IPS DF 6.9 (cell line): ENCODE measurements around the gene CPA1.

Source experiments
- DNase-seq: peaks from one replicate; pipeline ENCODE4 v3.0.0-alpha.2; 2013; ENCODE audit warnings: low read depth, low spot score
- H3K27ac ChIP-seq: one replicate; pipeline ENCODE4 v1.5.1; 2013; ENCODE audit warnings: low read length, control low read depth
- H3K27me3 ChIP-seq: 2 replicates; pipeline ENCODE4 v1.6.1; 2013; ENCODE audit warnings: mild to moderate bottlenecking, low read length; ENCODE audit not compliant: control insufficient read depth, insufficient read depth
- H3K36me3 ChIP-seq: 2 replicates; pipeline ENCODE4 v1.6.1; 2013; ENCODE audit warnings: low read length; ENCODE audit not compliant: control insufficient read depth, insufficient read depth
- H3K4me1 ChIP-seq: 2 replicates; pipeline ENCODE4 v1.6.1; 2013; ENCODE audit warnings: low read length; ENCODE audit not compliant: control insufficient read depth, insufficient read depth
- H3K4me3 ChIP-seq: 2 replicates; pipeline ENCODE4 v1.5.1; 2013; ENCODE audit warnings: mild to moderate bottlenecking, low read length
- H3K9me3 ChIP-seq: 2 replicates; pipeline ENCODE4 v1.6.1; 2013; ENCODE audit warnings: low read length, inconsistent platforms; ENCODE audit not compliant: control insufficient read depth, insufficient read depth
- WGBS: extraction: QIAGEN DNeasy Blood & Tissue Kit; methylation state at CpG from one replicate; pipeline ENCODE4 v1.1.7; 2013; ENCODE audit warnings: mixed read lengths, missing lambda C conversion rate; ENCODE audit not compliant: insufficient read length, insufficient coverage; 5-methylcytosine and 5-hydroxymethylcytosine counted together

Gene CPA1

DNA sequence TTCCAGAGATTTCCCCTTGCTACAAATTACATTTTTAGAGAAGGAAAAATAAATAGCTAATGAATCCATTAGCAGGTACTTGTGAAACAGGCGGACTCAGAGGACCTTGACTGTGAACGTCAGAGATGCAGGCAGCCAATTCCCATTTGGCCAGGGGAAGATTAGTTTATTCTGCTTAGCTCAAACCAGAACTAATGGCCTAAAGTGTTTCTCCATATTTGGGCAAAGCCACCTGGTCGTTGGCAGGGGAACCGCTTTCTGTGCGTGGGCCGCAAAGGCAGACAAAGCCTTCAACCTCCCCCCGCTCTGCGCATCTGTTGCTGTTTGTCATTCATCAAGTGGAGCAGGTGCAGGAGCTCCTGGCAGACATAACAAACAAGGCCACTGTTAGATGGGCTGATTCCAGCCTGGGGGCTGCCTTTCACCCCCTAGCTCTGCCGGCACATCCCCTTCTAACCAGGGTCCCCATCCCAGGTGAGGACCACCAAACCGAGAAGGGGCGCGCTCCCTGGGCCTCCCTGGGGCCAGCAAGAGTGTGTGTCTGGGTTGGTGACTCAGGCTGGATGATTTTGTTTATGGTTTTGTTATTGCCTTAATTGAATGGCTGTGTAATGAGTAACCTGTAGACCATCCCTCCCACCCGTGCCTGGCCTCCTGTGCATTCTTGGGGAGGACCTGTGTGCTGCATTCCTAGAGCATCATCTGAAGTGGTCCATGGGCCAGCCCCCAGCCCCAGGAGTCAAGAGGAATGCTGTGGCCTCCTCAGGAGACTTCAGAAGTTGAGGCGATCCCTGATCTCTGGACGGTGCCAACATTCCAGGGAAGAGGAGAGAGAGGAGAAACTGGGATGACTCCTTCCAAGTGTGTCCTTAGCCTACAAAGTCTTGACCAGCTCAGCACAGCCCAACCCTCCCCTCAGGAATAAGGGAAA is 14.5 kb upstream of the CPA1 start:
- no peak for DNase-seq
- WGBS: no CpG with 5 or more reads among the region's 15 CpGs
- no peaks in the 10 kb centered on the region for H3K9me3 ChIP-seq
- no peaks in the 10 kb centered on the region for H3K27me3 ChIP-seq
- H3K27ac ChIP-seq: no peak overlapping the region
- H3K4me1 ChIP-seq: no peaks in the 10 kb centered on the region; the same call in 1 of the 2 replicates
- no peak overlapping the region for H3K4me3 ChIP-seq
- no peaks in the 10 kb centered on the region for H3K36me3 ChIP-seq

DNA sequence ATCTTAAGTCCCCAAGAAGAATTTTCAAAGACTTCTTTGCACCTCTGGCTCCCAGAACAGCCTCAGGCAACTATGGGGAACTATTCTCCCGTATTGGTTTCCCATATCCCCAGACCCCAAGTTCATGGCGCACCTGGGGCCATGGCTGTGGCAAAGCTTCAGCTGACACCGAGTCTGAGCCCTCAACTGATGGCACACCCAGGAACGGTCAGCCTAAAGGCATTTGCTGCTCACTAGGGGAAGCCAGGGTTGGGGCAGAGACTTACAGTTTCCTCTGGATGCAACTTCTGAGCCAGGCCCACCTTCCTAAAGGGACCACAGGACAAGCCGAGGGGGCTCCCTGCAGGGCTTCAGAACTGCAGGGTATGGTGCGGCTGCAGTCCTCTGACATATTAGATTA is 13.7 kb upstream of the CPA1 start:
- no peak overlapping the region for H3K27ac ChIP-seq
- no CpG with 5 or more reads among the region's 6 CpGs for WGBS
- DNase-seq: no peak
- no peak overlapping the region for H3K4me3 ChIP-seq
- H3K27me3 ChIP-seq: no peaks in the 10 kb centered on the region
- no peaks in the 10 kb centered on the region for H3K36me3 ChIP-seq
- H3K9me3 ChIP-seq: no peaks in the 10 kb centered on the region
- no peaks in the 10 kb centered on the region; the same call in 1 of the 2 replicates for H3K4me1 ChIP-seq

DNA sequence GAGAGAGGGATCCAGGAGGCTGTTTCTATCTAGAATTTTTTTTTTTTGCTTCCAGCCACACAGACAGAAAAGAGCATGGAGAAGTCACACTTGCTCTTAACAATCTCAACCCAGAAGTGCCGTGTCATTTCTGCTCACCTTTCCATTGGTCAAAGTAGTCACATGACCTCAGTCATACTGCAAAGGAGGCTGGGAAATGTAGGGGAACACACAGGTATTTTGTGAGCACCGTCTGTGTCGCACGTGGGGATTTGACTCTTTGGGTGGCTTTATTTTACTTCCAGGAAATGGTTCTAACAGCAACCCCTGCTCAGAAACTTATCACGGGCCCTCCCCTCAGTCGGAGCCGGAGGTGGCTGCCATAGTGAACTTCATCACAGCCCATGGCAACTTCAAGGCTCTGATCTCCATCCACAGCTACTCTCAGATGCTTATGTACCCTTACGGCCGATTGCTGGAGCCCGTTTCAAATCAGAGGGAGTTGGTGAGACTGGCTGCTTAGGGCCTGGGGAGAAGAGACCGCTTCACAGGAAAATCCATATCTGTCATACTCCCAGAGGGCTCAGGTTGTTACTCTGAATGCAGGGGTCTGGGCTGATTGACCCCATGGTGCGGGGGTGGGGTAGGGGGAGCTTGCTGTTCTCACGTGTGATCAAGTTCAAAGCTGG is 13.1 kb upstream of the CPA1 start:
- no peaks in the 10 kb centered on the region for H3K36me3 ChIP-seq
- H3K27me3 ChIP-seq: no peaks in the 10 kb centered on the region
- H3K9me3 ChIP-seq: no peaks in the 10 kb centered on the region
- WGBS: no CpG with 5 or more reads among the region's 13 CpGs
- no peak overlapping the region for H3K4me3 ChIP-seq
- no peak for DNase-seq
- no peak overlapping the region for H3K27ac ChIP-seq
- H3K4me1 ChIP-seq: no peaks in the 10 kb centered on the region; the same call in 1 of the 2 replicates

DNA sequence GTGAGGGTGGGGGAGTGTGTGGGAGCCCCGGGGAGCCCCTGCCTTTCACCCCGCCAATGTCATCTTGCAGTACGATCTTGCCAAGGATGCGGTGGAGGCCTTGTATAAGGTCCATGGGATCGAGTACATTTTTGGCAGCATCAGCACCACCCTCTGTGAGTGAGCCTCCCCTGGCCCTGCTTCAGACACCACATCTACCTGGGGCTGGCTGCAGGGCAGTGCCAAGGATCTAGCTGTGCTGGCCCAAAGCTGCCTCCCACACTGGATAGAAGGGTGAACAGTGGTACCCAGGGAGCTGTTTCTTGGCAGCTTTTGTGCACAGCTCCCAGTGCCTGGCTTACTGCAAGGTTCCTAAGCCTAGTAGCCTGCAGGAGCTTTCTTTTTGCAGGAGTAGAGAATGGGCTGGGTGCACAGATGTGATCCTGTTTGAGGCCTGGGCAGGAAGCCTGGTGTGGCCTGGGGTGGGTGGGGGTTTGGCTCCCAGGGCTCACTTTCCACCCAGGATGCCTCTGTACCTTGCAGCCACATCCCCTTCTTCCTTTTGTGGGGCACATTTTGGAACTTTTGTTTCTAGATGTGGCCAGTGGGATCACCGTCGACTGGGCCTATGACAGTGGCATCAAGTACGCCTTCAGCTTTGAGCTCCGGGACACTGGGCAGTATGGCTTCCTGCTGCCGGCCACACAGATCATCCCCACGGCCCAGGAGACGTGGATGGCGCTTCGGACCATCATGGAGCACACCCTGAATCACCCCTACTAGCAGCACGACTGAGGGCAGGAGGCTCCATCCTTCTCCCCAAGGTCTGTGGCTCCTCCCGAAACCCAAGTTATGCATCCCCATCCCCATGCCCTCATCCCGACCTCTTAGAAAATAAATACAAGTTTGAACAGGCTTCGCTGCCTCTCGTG is 12.2 kb upstream of the CPA1 start:
- Histone ChIP-seq H3K4me3 (no peak overlapping the region), H3K36me3 (no peaks in the 10 kb centered on the region), H3K27me3 (no peaks in the 10 kb centered on the region), H3K9me3 (no peaks in the 10 kb centered on the region), H3K27ac (no peak overlapping the region), H3K4me1 (no peaks in the 10 kb centered on the region; the same call in none of the 2 replicates)
- no peak for DNase-seq
- WGBS: no CpG with 5 or more reads among the region's 19 CpGs

DNA sequence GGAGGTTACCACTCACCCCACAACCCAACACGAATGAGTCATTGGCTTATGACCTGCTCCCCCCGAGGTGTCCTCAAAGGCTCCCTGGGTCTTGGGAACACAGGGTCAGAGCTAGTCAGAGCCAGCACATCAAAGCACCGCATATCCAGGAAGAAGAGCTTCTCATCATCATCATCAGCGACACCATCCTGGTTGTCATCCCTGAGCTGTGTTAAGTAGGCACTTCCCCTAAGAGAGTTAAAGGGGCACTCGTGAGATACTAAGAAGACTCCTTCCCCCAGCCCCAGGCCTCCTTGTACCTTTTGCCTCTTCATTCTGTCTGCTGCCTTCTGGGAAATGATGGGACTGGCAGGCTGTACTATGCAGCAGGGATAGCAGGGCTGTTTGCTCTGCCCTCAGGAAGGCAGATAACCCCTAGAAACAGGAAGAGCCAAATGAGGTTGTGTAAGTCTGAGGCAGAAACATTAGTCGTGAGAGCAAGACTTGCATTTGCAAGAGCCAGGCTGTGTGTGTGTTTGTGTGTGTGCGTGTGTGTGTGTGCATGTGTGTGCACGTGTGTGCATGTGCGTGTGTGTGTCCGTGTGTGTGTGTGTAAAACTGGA is 11.1 kb upstream of the CPA1 start:
- no CpG with 5 or more reads among the region's 10 CpGs for WGBS
- H3K4me1 ChIP-seq: no peaks in the 10 kb centered on the region; the same call in none of the 2 replicates
- no peaks in the 10 kb centered on the region for H3K9me3 ChIP-seq
- no peak overlapping the region for H3K27ac ChIP-seq
- no peaks in the 10 kb centered on the region for H3K36me3 ChIP-seq
- H3K27me3 ChIP-seq: no peaks in the 10 kb centered on the region
- H3K4me3 ChIP-seq: no peak overlapping the region
- DNase-seq: no peak

DNA sequence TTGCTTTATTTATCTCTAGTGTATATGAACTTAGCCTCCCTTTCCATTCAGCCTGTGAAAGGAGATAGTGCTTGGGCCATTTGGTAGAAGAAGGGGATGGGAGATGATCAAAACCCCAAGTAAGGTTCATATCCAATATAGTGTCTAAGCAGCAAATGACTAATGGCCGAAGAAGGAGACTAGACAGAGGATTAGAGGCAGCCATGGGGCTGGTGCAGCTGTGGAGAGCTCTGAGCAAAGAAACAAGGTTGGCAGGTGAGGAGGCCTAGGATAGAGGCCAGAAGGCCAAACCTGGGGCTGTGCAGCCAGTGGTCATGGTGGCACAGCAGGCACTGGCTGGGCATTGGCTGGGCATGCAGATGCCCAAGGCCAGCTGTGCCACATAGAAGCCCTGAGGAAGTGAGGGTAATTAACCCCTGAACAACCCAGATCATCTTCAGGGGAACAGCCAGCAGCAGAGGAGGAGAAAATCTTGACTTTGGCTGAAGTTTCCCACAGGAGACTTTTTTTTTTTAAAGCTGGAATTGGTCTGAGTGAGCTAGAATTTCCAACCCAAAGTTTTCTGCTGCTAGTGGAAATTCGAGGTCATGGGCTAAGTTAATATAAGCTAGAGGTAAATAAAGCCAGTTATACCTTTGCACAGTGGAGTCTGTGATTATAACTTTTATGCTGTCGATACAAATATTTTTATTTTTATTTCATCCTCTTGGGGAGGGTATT is 10.3 kb upstream of the CPA1 start:
- Histone ChIP-seq H3K36me3 (no peaks in the 10 kb centered on the region), H3K27me3 (no peaks in the 10 kb centered on the region), H3K4me3 (no peak overlapping the region), H3K4me1 (no peaks in the 10 kb centered on the region; the same call in none of the 2 replicates), H3K27ac (no peak overlapping the region), H3K9me3 (no peaks in the 10 kb centered on the region)
- DNase-seq: no peak
- no CpG with 5 or more reads among the region's 3 CpGs for WGBS

DNA sequence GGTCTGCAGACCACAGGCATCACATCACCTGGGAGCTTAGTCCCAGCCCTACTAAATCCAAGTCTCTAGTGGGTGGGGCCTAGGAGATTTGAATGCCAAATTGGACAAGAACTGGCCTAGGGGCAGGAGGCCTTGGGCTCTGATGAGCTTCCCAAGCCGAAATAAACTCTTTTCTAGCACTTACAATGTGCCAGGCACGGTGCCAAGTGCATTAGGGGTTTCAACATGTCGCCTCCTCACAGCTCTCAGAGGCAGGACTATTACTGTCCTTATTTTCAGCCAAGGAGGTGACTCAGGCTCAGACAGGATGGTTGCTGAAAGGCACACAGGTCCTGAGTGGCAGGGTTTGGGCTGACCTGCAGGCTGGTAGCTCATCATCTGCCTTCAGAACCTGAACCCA is 9.2 kb upstream of the CPA1 start:
- no peaks in the 10 kb centered on the region for H3K27me3 ChIP-seq
- no CpG with 5 or more reads among the region's 3 CpGs for WGBS
- H3K4me3 ChIP-seq: no peak overlapping the region
- no peaks in the 10 kb centered on the region for H3K9me3 ChIP-seq
- no peaks in the 10 kb centered on the region; the same call in none of the 2 replicates for H3K4me1 ChIP-seq
- H3K27ac ChIP-seq: no peak overlapping the region
- no peaks in the 10 kb centered on the region for H3K36me3 ChIP-seq
- no peak for DNase-seq

- no peak overlapping the region for H3K27ac ChIP-seq
- WGBS: no CpG with 5 or more reads among the region's 11 CpGs
- H3K9me3 ChIP-seq: no peaks in the 10 kb centered on the region
- no peaks in the 10 kb centered on the region for H3K27me3 ChIP-seq
- no peak overlapping the region for H3K4me3 ChIP-seq
- DNase-seq: no peak
- no peaks in the 10 kb centered on the region; the same call in none of the 2 replicates for H3K4me1 ChIP-seq
- no peaks in the 10 kb centered on the region for H3K36me3 ChIP-seq
Observed at GRCh38 chr7:130372402-130373165, 7.7 kb upstream of the CPA1 start.

DNA sequence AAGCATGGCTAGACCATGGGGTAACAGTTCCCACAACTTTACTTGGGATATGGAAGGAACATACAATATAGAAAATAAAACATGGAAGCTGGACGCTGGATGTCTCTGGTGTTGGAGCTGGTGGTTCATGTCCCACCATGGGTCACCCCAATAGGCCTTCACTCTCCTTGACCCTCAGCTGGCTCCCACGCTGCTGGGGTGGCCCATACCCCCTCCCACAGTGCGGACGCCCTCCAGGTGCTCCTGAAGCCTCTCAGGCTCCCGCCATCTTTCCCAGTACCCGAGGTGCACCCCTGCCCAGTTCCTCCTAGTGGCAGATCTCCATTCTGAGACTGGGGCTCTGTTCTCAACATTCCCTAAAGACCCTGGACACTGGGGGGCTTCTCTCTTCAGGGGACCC is 5.8 kb upstream of the CPA1 start:
- Histone ChIP-seq H3K4me1 (no peaks in the 10 kb centered on the region; the same call in 1 of the 2 replicates), H3K9me3 (no peaks in the 10 kb centered on the region), H3K36me3 (no peaks in the 10 kb centered on the region), H3K27me3 (no peaks in the 10 kb centered on the region), H3K27ac (no peak overlapping the region), H3K4me3 (no peak overlapping the region)
- DNase-seq: no peak
- no CpG with 5 or more reads among the region's 6 CpGs for WGBS
